Endometrial microvascular endothelial cells (primary cell): ENCODE data around the gene PDE4D. TPM values are rescaled to one million over a fixed set of nuclear protein-coding genes. Genes with fewer than 3 reads are reported as not detected.

ENCODE experiments used
- in situ Hi-C: cut with HindIII; loops from 2 replicates; pipeline ENCODE4 v1.10.0; 2017; ENCODE audit warnings: low sequenced_read_pairs, low pct_unique_long_range_greater_than_20kb; ENCODE audit errors: inconsistent ontology term
- total RNA-seq: library from RNA; depleted of rRNA; stranded (reverse); fragments of >200 nt; gene quantifications from one replicate; pipeline ENCODE4 v1.2.3, GENCODE V29; 2015; ENCODE audit errors: inconsistent ontology term

The PDE4D gene
- total RNA-seq, 1 donor from 2014 or later: 7.9 TPM

DNA sequence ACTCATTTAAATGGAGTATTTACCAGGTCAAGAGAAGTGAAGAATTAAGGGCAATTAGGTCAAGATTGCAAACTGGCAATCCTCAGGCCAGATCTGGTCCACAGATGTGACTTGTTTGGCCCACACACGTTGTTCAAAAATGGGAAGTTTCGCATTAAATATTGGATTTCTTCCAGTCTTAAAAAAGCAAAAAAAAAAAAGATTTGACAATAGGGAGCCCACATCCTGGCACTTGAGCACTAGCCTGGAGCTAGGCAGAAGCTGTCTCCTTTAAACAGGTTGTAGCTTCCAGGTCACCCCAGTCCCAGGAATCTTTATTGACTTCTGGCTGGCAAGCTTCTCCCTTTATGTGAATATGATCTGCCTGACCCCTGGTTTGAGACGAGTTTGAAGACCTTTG, 790.2 kb downstream of the PDE4D start:
- in situ Hi-C loops: no loop called here

DNA sequence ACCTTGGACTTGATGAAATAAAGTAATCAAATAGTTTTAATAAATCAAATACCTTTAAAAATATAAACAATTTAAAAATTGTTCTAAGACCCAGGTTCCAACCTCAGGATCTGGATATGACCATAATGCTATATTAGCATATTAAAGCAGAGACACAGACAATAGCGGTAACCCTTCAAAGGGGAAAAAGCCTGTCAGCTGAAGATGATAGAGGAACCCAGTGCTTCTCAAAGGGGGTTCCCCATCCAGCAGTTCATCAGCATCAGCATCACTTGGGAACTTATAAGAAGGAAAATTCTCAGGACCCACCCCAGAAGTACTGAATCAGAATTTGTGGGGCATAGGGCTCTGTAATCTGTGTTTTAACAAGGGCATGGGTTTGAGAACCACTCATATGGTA, 791.1 kb downstream of the PDE4D start:
- in situ Hi-C loops: no loop called here

DNA sequence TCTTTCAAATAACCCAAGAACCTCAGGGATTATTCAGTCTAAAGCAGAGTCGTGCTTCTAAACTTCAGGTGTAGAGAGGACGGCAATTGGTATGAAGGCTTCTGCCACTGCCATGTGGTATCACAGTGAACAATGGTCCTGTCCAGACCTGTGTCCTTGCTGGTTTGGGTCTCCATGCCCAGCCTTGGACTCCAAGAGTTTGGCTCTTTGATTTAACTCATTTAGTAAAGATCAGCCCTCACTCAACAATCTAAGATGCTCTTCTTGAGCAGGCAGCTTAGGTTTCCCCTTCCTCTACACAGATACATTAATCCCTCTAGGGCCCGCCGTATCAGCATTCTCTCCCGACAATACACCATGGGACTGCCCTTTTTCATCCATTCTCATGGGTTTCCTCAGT, 792.7 kb downstream of the PDE4D start:
- in situ Hi-C loops: no loop called here

DNA sequence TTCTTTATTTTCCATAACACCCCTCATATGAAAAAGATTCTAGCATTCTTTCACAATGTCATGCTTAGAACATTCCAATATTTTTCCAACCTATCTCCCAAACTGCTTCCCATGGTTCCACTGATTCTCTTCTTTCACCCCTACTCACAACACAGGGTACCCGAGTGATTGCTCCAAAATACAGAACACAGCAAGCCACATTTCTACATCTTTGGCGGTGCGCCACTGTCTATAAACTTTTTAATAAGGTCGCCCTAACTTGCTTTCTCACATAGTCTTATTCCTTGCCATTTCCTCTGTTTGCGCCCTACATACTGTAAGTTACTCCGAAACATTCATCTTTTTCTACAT, 793.6 kb downstream of the PDE4D start:
- in situ Hi-C loops: no loop called here

DNA sequence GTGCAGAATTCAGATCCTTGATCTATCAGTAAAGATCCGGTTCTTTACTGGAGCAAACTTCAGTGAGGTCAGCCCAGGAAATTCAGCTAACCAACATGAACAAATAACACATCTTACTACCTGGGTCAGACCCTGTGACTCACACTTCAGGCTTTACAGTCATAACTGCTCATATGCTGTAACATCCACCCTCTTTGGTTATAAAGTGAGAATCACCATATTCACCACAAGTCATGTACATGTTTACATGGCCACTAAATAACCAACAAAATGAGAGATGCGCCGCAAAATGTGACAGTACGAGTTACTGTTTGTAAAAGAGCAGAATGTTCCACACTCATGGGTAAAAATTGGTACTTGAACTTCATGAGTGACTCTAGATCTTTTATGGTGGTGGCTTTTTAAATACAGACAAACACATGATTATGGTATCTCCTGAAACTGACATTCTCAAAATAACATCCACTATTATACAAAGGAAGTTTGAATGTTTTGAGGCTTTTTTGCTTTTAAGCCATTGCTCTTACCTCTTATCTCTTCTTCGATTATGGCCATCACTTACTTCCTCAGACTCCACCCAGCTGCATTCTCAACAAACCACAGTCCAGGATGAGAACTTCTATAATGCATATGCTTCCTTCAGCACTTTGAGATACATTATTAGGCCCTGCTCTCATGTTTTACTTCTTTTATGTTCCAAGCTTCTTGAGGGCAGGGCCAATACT, 794.1 kb downstream of the PDE4D start:
- in situ Hi-C loops: no loop called here

DNA sequence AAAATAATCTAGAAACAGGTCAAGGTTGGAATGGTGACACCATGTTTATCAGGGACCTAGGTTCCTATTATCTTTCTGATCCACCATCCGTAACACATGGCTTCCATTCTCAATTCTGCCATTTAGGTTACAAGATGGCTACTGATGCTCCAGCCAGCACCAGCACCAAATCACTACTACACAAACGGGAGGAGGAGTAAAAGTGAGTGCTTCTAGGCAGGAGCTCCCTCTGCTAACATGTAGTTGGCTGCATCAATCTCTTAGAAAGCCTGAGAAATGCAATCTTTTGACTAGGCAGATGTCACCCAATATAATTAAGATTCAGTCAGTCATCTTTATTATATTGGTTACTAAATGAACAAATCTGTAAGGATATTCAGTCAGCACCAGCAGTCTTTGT, 794.8 kb downstream of the PDE4D start:
- in situ Hi-C loops: no loop called here

DNA sequence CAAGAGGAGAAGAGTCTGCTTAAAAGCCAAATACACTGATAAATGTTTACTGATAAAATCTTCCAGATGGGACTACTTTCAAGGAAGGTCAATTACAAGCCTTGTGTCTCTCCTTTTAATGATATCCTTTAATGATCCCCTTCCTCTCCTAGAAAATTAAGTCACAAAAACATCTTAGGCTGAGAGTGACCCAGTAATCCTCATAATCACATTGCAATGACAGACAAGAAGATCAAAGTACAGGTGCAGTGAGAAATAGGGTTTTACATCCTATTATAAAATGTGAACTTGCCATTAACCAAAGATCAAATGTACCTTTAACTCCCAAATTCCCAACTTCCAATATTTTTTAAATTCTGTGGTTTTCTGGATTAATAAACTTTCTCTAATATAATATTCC, 795.8 kb downstream of the PDE4D start:
- in situ Hi-C loops: no loop called here

DNA sequence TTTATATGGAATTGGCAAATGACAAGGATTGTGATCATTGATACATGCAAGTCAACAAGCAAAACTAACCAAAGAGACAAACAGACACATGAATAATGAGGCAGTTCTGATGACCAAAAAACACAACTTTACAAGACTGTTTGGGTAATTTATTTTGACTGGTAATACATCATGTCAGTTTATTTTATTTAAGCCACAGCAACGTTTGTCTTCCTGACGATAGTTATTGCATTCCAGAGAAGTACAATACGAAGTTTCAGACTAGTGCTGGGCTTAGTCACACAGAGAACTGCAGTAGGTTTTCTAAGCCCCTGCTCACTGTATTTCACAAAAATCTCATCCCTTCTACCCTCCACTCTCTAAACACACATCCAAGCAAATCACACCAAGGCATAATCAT, 796.4 kb downstream of the PDE4D start:
- in situ Hi-C loops: no loop called here

DNA sequence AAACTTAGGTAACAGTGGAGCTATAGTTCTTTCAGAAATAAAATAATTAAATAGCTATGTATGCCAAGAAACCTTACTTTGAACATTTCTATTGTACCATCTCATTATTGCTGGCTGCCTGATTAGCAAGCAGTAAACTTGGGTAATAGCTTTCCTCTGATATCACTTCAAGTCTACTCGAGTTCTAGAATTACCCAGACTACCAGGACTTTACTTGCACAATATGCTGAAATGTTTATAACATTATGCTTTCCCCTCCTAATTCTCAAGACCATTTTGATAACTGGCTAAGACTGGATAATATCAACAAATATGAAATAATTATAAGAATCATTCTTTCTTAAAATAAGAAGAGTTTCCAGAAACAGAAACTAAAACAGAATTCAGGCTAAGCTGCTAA, 798.0 kb downstream of the PDE4D start:
- in situ Hi-C loops: no loop called here

DNA sequence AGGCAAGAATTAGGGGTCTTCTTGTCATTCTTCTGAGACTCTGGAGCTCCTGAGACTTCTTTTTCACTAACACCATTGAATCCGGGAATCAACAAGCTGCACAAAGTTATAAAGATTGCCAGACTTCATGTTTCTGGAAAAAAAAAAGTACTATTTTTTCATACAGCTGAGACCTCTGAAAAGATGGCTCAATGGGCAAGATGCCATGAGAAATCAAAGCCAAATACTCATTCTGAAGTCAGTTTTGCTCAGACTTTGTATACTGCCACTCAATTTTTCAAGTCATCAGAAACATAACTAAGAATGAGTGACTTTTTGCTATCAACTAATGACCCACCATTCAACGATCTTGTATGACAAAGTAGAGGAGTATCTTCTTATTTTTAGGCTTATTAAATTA, 798.7 kb downstream of the PDE4D start:
- in situ Hi-C loops: no loop called here

DNA sequence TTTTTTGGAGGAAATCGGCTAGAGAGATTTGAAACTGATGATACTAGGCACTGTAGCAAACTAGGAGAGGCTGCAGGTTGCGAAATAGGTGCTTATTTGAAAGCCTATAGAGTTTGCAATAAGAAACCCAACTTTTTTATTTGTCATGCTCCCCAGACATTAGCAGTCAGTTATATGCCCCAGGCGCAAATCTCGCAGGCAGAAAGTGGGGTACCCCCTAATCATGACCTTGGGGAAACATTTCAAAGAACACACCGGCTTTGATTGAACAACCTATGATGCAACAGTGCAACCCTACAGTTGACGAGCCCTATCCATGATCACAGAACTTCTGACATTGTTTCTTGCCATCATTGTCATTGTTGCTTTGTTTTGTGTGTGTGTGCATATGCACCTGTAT, 800.2 kb downstream of the PDE4D start:
- in situ Hi-C loops: no loop called here

DNA sequence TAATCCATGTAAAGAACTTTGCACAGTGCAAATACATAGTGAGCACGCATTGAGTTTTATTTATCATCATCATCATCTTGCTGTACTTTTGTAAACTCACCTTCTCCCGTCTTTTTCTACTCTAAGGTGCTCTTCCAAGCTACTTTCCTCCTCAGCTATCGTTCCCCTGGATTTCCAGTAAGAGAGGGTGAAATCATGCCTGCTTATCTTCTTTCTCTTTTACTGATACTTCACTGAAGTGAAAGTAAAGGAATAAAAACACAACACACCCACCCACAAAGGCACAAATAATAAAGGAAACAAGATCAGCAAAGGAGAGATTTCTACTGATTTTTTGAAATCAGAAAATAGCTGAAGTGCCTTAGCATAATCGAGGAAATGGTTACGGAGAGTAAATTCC, 800.8 kb downstream of the PDE4D start:
- in situ Hi-C loops: no loop called here

DNA sequence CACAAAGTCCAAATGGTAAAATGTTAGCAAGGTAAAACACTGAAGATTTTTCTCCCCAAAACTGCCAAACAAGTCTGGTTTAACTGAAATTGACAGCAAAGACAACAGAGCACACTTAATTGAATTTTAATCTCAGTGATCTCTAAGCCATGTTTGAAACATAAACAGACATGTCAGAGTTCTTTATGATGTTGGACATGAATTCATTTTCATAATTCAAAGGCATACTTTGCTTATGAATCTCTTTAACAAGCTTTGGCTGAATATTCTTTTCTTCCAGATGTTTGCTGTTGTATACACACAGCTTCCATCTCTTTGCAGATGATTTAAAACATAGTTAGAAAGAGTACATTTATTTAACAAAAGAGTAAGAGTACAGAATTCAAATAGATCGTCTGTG, 801.6 kb downstream of the PDE4D start:
- in situ Hi-C loops: no loop called here

DNA sequence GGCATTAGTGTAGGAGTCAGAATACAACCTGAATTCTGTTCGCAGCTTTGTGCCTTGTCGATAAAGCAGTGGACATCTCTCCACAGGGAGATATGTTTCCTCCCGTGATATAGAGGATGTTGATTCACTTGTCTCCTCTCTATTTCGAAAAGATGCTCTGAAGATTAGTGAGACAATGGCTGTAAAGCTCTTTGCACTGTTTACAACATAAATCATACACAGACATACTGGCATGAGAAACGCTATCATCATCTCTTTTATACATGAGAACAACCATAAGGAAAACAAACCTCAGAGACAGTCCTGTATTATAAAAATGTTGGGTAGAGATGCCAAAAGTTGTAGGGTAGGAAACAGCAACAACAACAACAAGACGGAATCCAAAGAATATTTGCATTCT, 803.2 kb downstream of the PDE4D start:
- in situ Hi-C loops: no loop called here

DNA sequence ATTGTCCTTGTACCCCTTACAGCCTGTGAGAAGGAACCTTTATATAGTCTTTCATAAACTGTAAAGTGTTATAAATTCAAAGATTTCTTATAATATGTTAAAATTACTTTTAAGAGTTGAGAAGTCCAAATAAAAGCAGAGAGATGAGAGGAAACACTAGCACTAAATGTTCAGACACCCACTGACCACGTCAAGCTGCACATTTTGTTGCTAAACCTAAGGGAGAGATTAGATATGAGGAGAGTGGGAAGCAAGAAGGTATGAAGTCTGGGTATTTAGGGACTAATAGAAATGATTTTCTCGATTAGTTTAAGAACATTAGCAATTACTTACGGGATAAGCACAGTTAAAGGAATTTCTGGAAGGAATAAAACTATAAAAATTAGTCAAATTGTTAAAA, 803.8 kb downstream of the PDE4D start:
- in situ Hi-C loops: no loop called here

DNA sequence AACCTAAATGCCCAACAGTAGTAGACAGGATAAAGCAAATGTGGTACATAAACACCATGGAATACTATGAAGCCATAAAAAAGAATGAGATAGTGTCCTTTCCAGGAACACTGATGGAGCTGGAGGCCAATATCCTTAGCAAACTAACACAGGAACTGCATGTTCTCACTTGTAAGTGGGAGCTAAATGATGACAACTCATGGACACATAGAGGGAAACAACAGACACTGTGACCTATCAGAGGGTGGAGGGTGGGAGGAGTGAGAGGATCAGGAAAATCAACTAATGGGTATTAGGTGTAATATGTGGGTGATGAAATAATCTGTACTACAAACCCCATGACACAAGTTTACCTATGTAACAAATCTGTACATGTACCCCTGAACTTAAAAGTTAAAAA, 805.0 kb downstream of the PDE4D start:
- in situ Hi-C loops: no loop called here

DNA sequence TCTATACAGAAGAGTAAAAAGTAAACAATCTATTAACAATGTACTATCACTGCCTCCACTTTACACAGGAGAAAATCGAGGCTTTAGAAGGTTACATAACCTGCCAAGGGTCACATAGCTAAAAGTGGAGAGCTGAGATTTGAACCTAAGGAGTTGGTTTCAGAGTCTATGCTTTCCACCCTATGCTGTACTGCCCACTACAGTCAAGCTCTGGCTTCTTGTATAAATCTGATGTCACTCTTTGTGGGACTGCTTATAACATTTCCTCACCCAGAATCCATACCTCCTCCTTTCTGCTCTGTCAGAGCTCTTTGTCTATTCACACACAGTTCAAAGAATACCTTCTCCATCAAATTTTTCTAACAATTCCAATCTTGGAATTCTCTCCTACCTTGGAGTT, 807.5 kb downstream of the PDE4D start:
- in situ Hi-C loops: no loop called here

DNA sequence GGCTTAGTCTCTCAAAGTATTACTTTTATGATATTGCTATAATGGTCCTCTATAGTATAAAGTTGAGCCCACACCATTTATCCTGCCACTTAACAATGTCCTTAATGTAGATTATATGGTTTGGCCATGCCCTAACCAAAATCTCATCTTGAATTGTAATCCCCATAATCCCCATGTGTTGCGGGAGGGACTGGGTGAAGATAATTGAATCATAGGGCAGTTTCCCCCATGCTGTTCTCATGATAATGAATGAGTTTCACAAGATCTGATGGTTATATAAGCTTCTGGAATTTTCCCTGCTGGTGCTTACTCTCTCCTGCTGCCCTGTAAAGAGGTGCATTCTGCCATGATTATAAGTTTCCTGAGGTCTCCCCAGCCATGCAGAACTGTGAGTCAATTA, 811.8 kb downstream of the PDE4D start:
- in situ Hi-C loops: no loop called here

DNA sequence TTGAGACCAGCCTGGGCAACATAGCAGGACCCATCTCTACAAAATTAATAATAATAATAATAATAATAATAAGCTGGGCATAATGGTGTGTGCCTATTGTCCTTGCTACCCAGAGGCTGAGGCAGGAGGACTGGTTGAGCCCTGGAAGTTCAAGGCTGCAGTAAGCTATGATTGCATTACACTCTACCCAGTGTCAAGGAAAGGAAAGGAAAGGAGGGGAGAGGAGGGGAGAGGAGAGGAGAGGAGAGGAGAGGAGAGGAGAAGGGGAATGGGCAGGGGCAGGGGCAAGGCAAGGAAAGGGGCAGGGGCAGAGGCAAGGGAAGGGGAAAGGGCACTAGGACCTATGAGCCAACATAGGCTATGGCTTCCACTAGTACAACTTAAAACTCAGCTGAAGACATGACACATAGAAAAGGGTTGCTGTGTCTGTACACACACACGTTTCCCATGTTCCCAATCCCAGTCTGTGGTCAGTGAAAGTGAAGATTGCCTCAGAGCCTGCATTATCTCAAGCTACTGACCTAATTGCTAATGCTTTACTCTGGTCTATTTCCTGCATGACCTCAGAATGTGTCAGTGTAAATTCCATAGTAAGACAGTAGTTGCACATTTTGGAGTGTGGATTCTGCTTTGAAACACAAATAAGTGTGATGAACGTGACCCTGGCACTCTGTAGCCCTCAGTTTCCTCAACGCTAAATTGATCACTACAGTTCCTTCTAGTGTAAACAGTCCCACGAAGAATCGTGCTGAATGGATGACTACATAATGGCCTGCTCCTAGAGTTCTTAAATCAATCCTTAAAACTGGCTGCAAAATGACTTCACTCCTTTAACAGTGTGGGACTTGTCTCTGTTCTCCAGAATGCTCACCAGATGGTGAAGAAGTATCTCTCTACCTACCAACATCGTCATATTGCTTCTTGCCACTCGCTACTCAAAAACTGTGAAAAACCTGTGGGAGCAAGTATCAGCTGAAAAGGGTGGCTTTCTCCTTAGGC, 813.6 kb downstream of the PDE4D start:
- in situ Hi-C loops: no loop called here
